LNCAP (cell line): ENCODE measurements around the gene SDHC.

ENCODE experiments used
- CTCF ChIP-seq: fragments of 450-650 bp; IDR thresholded peaks from 2 replicates; pipeline ENCODE4 v1.5.1; 2017; ENCODE audit warnings: mild to moderate bottlenecking

The SDHC gene

DNA sequence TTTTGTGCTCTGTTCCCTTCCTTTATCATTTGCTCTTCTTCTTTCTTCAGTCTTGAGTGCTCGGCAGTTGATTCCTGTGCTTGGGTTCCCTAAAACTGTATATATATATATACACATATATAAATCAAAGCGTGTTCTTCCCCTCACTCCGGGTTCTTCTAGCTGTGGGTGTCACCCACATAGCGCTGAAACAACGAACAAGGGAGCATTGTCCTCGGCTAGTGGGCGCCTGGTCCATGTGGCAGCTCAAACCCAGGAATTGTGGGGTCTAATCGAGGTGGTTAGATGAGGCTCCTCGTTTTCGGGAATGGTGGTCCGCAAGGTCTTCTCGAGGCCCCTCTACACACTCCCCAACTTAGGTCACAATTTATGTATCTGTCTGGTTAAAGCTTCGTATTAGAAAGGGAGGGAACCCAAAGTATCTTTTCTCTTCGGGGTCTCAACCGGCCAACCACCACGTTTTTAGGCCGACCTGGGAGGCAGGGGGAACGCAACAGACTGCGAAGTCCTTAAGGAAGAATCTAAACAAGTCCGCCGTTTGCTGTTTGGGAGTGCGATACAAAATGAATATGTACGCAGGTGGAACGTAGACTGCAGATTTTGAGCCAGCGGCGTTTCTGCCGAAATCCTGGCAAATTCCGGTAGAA is 504 bp upstream of the SDHC start:
- no peak for TF ChIP-seq CTCF

DNA sequence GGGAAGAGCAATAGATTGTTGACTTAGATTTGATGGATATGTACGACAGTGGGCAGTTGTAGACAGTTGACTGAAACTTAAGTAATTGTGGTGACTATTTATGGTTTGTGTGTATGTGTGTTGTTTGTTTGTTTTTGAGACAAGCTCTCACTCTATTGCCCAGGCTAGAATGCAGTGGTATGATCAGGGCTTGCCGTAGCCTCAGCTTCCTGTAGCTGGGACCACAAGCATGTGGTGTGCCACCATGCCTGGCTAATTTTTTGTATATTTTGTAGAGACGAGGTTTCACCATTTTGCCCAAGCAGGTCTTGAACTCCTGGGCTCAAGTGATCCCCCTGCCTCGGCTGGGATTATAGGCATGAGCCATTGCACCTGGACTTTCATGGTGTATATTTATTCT is 9.8 kb downstream of the SDHC start:
- no peak for TF ChIP-seq CTCF

- no peak for TF ChIP-seq CTCF
Measured at GRCh38 chr1:161330346-161330745, 16.2 kb downstream of the SDHC start.

GRCh38 chr1:161333166-161333565 is 19.0 kb downstream of the SDHC start:
- no peak for TF ChIP-seq CTCF

- no peak for TF ChIP-seq CTCF
Measured at GRCh38 chr1:161335796-161336195, 21.6 kb downstream of the SDHC start.

GRCh38 chr1:161342177-161342576 is 28.0 kb downstream of the SDHC start:
- TF ChIP-seq CTCF: no peak

- TF ChIP-seq CTCF: no peak
Measured at GRCh38 chr1:161342821-161343220, 28.6 kb downstream of the SDHC start.

DNA sequence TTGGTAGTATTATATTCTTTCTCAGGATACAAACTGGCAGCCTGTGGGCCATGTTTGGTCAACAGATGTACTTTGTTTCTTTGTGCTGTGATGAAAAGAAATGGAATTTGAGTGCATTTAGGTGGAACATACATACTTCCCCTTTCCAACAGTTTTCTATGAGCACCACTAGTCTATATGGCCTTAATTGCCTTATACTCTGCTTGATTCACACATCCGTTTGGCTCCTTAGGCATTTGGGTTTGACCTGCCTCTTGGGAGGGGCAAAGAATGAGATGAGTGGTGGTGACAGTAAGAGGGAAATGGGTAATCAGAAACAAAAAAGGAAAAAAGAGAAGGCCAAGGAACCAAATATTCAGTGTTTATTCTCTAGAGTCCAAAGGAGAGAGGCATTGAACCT is 36.5 kb downstream of the SDHC start:
- TF ChIP-seq CTCF: no peak
